ENCODE measurements around the gene CCDC142.

DNA sequence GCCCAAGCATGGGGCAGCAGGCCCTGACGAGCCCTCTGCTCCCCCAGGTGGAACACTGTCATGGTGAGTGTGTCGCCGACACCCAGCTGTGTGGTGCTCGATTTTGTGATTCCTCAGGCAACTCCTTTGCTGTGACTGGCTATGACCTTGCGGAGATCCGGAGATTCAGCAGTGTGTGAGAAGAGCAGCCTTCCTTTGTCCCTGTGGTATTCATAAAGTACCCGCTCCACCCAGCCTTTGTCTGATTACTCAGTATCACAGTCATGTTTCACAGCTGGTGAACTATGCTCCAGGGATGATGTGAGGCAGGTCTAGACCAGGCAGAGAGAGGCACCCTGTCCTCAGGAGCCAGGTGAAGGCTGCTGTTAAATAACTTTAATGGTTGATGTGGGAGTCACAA, 57.3 kb downstream of the CCDC142 start:
- TF ChIP-seq, protein P1, sequence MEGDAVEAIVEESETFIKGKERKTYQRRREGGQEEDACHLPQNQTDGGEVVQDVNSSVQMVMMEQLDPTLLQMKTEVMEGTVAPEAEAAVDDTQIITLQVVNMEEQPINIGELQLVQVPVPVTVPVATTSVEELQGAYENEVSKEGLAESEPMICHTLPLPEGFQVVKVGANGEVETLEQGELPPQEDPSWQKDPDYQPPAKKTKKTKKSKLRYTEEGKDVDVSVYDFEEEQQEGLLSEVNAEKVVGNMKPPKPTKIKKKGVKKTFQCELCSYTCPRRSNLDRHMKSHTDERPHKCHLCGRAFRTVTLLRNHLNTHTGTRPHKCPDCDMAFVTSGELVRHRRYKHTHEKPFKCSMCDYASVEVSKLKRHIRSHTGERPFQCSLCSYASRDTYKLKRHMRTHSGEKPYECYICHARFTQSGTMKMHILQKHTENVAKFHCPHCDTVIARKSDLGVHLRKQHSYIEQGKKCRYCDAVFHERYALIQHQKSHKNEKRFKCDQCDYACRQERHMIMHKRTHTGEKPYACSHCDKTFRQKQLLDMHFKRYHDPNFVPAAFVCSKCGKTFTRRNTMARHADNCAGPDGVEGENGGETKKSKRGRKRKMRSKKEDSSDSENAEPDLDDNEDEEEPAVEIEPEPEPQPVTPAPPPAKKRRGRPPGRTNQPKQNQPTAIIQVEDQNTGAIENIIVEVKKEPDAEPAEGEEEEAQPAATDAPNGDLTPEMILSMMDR (IDR thresholded peaks at IDR 0.05) = no peak
- no peak for TF ChIP-seq NFYB (CRISPR knock-in tag; conservative IDR thresholded peaks at IDR 0.05; ENCODE audit: low read depth)
- TF ChIP-seq, protein P2, sequence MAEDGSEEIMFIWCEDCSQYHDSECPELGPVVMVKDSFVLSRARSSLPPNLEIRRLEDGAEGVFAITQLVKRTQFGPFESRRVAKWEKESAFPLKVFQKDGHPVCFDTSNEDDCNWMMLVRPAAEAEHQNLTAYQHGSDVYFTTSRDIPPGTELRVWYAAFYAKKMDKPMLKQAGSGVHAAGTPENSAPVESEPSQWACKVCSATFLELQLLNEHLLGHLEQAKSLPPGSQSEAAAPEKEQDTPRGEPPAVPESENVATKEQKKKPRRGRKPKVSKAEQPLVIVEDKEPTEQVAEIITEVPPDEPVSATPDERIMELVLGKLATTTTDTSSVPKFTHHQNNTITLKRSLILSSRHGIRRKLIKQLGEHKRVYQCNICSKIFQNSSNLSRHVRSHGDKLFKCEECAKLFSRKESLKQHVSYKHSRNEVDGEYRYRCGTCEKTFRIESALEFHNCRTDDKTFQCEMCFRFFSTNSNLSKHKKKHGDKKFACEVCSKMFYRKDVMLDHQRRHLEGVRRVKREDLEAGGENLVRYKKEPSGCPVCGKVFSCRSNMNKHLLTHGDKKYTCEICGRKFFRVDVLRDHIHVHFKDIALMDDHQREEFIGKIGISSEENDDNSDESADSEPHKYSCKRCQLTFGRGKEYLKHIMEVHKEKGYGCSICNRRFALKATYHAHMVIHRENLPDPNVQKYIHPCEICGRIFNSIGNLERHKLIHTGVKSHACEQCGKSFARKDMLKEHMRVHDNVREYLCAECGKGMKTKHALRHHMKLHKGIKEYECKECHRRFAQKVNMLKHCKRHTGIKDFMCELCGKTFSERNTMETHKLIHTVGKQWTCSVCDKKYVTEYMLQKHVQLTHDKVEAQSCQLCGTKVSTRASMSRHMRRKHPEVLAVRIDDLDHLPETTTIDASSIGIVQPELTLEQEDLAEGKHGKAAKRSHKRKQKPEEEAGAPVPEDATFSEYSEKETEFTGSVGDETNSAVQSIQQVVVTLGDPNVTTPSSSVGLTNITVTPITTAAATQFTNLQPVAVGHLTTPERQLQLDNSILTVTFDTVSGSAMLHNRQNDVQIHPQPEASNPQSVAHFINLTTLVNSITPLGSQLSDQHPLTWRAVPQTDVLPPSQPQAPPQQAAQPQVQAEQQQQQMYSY (CRISPR knock-in tag; IDR thresholded peaks at IDR 0.05) = no peak
- no peak for TF ChIP-seq CREB1 (CRISPR knock-in tag; IDR thresholded peaks at IDR 0.05)
- no peak for TF ChIP-seq MYBL2 (CRISPR knock-in tag; IDR thresholded peaks at IDR 0.05)
- no peak for TF ChIP-seq FOXK1 (CRISPR knock-in tag; IDR thresholded peaks at IDR 0.05)
- no peak for TF ChIP-seq SMAD3 (CRISPR knock-in tag; IDR thresholded peaks at IDR 0.05; ENCODE audit: borderline replicate concordance)
- no peak for TF ChIP-seq NFATC4 (CRISPR knock-in tag; IDR thresholded peaks at IDR 0.05)
- TF ChIP-seq, protein P3, sequence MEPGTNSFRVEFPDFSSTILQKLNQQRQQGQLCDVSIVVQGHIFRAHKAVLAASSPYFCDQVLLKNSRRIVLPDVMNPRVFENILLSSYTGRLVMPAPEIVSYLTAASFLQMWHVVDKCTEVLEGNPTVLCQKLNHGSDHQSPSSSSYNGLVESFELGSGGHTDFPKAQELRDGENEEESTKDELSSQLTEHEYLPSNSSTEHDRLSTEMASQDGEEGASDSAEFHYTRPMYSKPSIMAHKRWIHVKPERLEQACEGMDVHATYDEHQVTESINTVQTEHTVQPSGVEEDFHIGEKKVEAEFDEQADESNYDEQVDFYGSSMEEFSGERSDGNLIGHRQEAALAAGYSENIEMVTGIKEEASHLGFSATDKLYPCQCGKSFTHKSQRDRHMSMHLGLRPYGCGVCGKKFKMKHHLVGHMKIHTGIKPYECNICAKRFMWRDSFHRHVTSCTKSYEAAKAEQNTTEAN (CRISPR knock-in tag; IDR thresholded peaks at IDR 0.05) = no peak
